Upper lobe of right lung (tissue), 1 donor: ENCODE results near the gene TIMM23. TPM values are rescaled to one million over a fixed set of nuclear protein-coding genes. Genes with fewer than 3 reads are reported as not detected.

Source experiments
- ATAC-seq: fragments of 200-7000 bp; cut with Tn5 transposase; one replicate; pipeline ENCODE4 v1.9.1; 2020; ENCODE audit warnings: mild to moderate bottlenecking, moderate library complexity
- DNase-seq: peaks from one replicate; pipeline ENCODE4 v3.0.0-alpha.2; 2020
- H3K27ac ChIP-seq: fragments of 200-600 bp; one replicate; pipeline ENCODE4 v1.8.0; 2022
- H3K27me3 ChIP-seq: fragments of 200-600 bp; one replicate; pipeline ENCODE4 v1.8.0; 2022; ENCODE audit warnings: mild to moderate bottlenecking
- H3K36me3 ChIP-seq: fragments of 200-600 bp; one replicate; pipeline ENCODE4 v1.8.0; 2022
- H3K4me1 ChIP-seq: fragments of 200-600 bp; one replicate; pipeline ENCODE4 v1.8.0; 2022
- H3K4me3 ChIP-seq: fragments of 200-600 bp; one replicate; pipeline ENCODE4 v1.8.0; 2022; ENCODE audit warnings: mild to moderate bottlenecking
- H3K9me3 ChIP-seq: fragments of 200-600 bp; one replicate; pipeline ENCODE4 v1.8.0; 2022
- intact Hi-C: fragments of 100-400 bp; cut with DNase I; formaldehyde crosslinking; loops from one replicate; pipeline ENCODE4 v1.11.0; 2022
- total RNA-seq: library from RNA; stranded (reverse); fragmentation: NEBNext Ultra II Directional; extraction: Animal tissue kit (Norgen Biotek cat#: 25700); gene quantifications from one replicate; pipeline ENCODE4 v1.2.1, GENCODE V29; 2021
- TF ChIP-seq, protein P1 (sequence below): fragments of 200-600 bp; IDR thresholded peaks from one replicate; pipeline ENCODE4 v1.8.0; 2022; ENCODE audit warnings: antibody characterized with exemption
- donor health status: DM: no; HTN: yes; CAD: no; lungs with severe emphysema.

TIMM23 gene
- total RNA-seq, 1 donor from 2014 or later: 35.8 TPM

DNA sequence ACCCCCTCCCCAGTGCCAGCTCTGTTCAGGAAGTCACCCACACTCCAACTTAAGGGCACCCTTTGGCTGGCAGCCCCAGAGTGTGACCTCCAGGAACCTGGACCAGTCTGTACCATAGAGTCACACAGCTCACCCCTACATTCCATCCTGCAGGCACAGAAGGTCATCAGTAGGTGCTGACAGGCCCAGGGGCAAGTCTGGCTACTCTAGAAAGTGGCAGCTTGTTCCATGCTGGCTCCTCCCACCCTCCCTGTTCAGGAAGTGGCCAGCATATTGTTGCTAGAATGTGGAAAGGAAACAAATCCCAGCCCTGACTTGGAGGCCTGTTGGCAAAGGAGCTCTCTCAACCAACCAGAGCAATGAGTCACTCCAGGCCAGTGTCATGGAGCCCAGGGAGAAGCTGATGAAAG, 61.3 kb downstream of the TIMM23 start:
- no peaks in the 10 kb centered on the region for H3K36me3 ChIP-seq
- ATAC-seq (no peak), DNase-seq (no peak)
- H3K27me3 ChIP-seq: no peaks in the 10 kb centered on the region
- peaks cover 15% of the 10 kb centered on the region for H3K4me1 ChIP-seq
- no peaks in the 10 kb centered on the region for H3K9me3 ChIP-seq
- H3K27ac ChIP-seq: no peak overlapping the region
- TF ChIP-seq, protein P1, sequence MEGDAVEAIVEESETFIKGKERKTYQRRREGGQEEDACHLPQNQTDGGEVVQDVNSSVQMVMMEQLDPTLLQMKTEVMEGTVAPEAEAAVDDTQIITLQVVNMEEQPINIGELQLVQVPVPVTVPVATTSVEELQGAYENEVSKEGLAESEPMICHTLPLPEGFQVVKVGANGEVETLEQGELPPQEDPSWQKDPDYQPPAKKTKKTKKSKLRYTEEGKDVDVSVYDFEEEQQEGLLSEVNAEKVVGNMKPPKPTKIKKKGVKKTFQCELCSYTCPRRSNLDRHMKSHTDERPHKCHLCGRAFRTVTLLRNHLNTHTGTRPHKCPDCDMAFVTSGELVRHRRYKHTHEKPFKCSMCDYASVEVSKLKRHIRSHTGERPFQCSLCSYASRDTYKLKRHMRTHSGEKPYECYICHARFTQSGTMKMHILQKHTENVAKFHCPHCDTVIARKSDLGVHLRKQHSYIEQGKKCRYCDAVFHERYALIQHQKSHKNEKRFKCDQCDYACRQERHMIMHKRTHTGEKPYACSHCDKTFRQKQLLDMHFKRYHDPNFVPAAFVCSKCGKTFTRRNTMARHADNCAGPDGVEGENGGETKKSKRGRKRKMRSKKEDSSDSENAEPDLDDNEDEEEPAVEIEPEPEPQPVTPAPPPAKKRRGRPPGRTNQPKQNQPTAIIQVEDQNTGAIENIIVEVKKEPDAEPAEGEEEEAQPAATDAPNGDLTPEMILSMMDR: no peak
- intact Hi-C loops: no loop called here
- H3K4me3 ChIP-seq: no peak overlapping the region

DNA sequence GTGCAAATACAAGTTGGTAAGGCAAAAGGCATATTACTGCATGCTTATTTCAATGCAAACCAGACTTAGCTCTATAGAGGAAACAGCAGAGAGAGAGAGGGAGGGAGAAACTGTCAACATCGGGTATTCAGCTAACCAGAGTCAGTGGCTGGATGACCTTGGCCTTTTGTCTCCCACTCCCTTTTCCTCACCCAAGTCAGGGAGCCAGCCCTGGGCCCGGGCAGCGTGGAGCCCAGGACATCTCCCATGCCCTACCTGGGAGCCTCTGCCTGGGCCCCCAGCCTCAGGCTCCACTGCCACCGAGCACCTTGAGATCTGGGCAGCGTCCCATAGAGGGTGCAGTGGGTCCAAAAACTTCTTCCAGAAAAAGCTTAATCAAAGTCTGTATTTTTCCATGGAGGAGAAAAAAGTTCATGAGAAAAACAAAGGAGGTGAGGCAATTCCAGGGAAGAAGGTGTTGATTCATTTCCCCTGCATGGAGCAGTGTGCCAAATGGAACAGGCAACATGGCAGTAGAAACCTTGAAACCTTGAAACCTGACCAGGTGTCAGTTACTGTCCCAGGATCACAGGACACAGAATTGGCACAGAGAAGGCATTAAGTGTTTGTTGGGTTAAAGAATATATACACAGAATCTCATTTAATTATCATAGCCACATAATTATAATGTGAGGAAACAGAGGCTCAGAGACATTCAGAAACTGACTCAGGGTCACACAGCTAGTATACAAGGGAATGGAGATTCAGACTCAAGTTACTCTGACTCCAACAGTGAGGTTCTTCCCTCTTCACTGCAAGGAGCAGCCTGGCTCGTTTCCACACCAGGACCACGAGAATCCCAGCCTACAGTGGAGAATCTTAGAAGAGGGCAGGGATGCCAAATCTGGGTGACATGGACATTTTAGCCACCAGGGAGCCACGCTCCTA, 63.9 kb downstream of the TIMM23 start:
- no peak overlapping the region for H3K4me3 ChIP-seq
- intact Hi-C loops: no loop called here
- no peak overlapping the region for H3K27ac ChIP-seq
- H3K36me3 ChIP-seq: no peaks in the 10 kb centered on the region
- ATAC-seq (peak; percentile 46), DNase-seq (no peak)
- no peaks in the 10 kb centered on the region for H3K9me3 ChIP-seq
- no peaks in the 10 kb centered on the region for H3K4me1 ChIP-seq
- no peaks in the 10 kb centered on the region for H3K27me3 ChIP-seq
- TF ChIP-seq, protein P1: no peak

DNA sequence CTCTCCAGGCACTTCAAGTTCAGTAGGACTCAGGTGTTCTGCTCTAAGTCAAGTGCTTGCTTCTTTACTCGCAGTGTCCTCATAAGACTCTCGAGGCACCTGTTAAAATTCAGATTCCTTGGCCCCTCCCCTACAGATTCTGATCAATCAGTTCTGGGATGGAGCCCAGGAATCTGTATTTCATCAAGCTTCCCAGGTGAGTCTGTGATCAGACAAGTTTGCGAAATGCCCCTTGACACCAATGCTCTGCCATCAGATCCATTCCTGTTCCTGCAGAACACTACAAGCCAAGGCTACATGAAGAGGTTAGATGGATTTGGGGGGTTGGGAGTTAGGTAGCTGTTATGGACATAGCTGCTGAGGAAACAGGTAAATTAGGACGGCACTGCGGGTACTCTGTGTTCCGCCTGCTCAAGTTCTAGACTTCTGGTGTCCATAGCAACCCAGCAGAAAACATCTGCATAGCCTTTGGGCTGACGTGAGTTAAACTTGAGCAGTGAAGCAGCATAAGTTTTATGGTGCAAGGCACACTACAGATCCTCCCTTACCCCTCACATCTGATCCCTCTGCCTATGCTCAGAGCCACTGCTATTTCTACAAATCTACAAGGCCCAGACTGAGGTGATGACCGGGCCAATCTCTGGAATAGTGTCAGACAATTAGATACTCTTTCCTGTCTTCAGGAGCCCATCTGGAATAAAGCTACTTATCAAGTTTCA, 65.0 kb downstream of the TIMM23 start:
- Histone ChIP-seq H3K4me1 (no peaks in the 10 kb centered on the region), H3K36me3 (no peaks in the 10 kb centered on the region), H3K27me3 (no peaks in the 10 kb centered on the region), H3K4me3 (no peak overlapping the region), H3K27ac (no peak overlapping the region), H3K9me3 (no peaks in the 10 kb centered on the region)
- intact Hi-C loops: no loop called here
- TF ChIP-seq, protein P1: no peak
- ATAC-seq: no peak
- no peak for DNase-seq

DNA sequence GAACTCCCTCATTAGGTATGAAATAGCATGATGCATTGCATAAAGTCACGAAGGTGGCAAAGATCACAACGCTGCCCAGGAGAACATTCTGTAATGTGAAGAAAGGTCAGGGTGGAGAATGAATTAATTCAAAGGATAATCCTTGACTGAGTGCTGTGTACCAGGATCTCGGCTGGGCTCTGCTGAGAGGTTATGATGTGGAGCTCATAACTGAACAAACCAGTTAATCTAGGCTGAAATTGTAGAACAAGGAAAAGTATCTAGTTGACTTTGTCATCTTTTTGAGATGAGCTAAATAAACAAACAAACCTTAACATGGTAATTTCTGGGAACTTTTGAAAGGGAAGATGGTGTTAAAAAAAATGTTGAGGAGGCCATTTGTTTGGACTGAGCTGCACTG, 67.7 kb downstream of the TIMM23 start:
- Histone ChIP-seq H3K9me3 (no peaks in the 10 kb centered on the region), H3K27ac (no peak overlapping the region), H3K27me3 (no peaks in the 10 kb centered on the region), H3K4me3 (no peak overlapping the region), H3K36me3 (no peaks in the 10 kb centered on the region), H3K4me1 (no peaks in the 10 kb centered on the region)
- DNase-seq: no peak
- TF ChIP-seq, protein P1: no peak
- intact Hi-C loops: no loop called here
- ATAC-seq: no peak

DNA sequence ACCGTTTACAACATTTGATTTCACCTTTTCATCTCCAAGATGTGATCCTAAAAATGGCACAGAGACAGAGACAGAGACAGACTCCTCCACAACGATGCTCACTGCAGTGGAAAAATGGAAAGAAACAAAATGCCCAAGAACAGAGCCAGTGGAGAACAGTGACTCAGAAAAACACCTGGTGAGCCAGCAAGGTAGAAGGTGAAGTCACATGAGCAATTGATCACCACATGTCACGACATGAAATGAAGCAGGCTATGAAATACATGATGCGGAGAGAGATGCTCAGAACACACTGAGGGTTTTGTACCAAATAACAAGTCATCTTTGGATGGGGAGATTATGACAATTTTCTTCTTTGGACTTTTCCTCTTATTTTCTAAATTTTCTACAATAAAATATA, 70.2 kb downstream of the TIMM23 start:
- Histone ChIP-seq H3K36me3 (no peaks in the 10 kb centered on the region), H3K27ac (no peak overlapping the region), H3K4me1 (no peaks in the 10 kb centered on the region), H3K9me3 (no peaks in the 10 kb centered on the region), H3K4me3 (no peak overlapping the region), H3K27me3 (no peaks in the 10 kb centered on the region)
- TF ChIP-seq, protein P1: no peak
- DNase-seq (no peak), ATAC-seq (no peak)
- intact Hi-C loops: no loop called here
